Activated CD4-positive, alpha-beta T cell treated with anti-CD3 and anti-CD28 coated beads, Interleukin-2, amount 10 ng/mL, durations not matched to agents 7 days and 5 days (primary cell): ENCODE measurements around the gene AUTS2. TPM values are rescaled to one million over a fixed set of nuclear protein-coding genes. Genes with fewer than 3 reads are reported as not detected.
"Not testable (repeated sequence)": the region's sequence is repeated elsewhere in the genome, so short reads cannot be mapped to it uniquely, and the experiment has no call there.

Experiments
- CTCF ChIA-PET: fragments of 350-600 bp; sonication (Branson Sonifier 250); formaldehyde crosslinking; loops from one replicate; lab custom pipeline; 2021; ENCODE audit warnings: antibody characterized with exemption; lab: Charles Lee
- POLR2A ChIA-PET: fragments of 350-600 bp; sonication (Branson Sonifier 250); formaldehyde crosslinking; loops from one replicate; lab custom pipeline; 2021; ENCODE audit warnings: antibody characterized with exemption; lab: Charles Lee
- DNase-seq: peaks from one replicate; pipeline ENCODE4 v3.0.0-alpha.2; 2020
- H3K27ac Mint-ChIP-seq: one replicate; pipeline ENCODE4 v1.8.0; 2021; ENCODE audit warnings: mild to moderate bottlenecking, moderate library complexity, mixed read lengths
- H3K27me3 Mint-ChIP-seq: one replicate; pipeline ENCODE4 v1.8.0; 2021; ENCODE audit warnings: mixed read lengths
- H3K36me3 Mint-ChIP-seq: one replicate; pipeline ENCODE4 v1.8.0; 2021; ENCODE audit warnings: low read depth, mixed read lengths
- H3K4me1 Mint-ChIP-seq: one replicate; pipeline ENCODE4 v1.8.0; 2021; ENCODE audit warnings: mixed read lengths
- H3K4me3 Mint-ChIP-seq: one replicate; pipeline ENCODE4 v1.8.0; 2021; ENCODE audit warnings: mild to moderate bottlenecking, moderate library complexity, mixed read lengths
- H3K9me3 Mint-ChIP-seq: one replicate; pipeline ENCODE4 v1.8.0; 2021; ENCODE audit warnings: mixed read lengths
- total RNA-seq, 2 experiments: library from RNA; stranded (reverse); gene quantifications; one replicate each; pipeline ENCODE4 v1.2.3, GENCODE V29; 2021

Gene AUTS2
- total RNA-seq, 2 experiments from 2014 or later: 13.9 to 18.9 TPM

- Mint-ChIP-seq H3K36me3 (no peaks in the 10 kb centered on the region), H3K27me3 (peaks cover 13% of the 10 kb centered on the region), H3K27ac (no peak overlapping the region), H3K4me1 (peaks cover 3% of the 10 kb centered on the region), H3K4me3 (no peak overlapping the region), H3K9me3 (no peaks in the 10 kb centered on the region)
- POLR2A ChIA-PET: no interaction called here
- CTCF ChIA-PET: no interaction called here
- no peak for DNase-seq
These were observed 993.4 kb downstream of the AUTS2 start for GRCh38 chr7:70591643-70592042.

- H3K27ac Mint-ChIP-seq: no peak overlapping the region
- CTCF ChIA-PET: no interaction called here
These were observed 993.9 kb downstream of the AUTS2 start for GRCh38 chr7:70592171-70592570.

GRCh38 chr7:70594170-70594569, 995.9 kb downstream of the AUTS2 start:
- Mint-ChIP-seq H3K27ac (no peak overlapping the region), H3K9me3 (no peaks in the 10 kb centered on the region), H3K27me3 (peaks cover 32% of the 10 kb centered on the region), H3K4me3 (no peak overlapping the region), H3K4me1 (peaks cover 5% of the 10 kb centered on the region), H3K36me3 (no peaks in the 10 kb centered on the region)
- no peak for DNase-seq
- ChIA-PET CTCF (no interaction called here), POLR2A (no interaction called here)

More at GRCh38 chr7:70592171-70592570, 993.9 kb downstream of the AUTS2 start:
- Mint-ChIP-seq H3K9me3 (no peaks in the 10 kb centered on the region), H3K36me3 (no peaks in the 10 kb centered on the region), H3K27me3 (peaks cover 18% of the 10 kb centered on the region), H3K4me1 (peaks cover 4% of the 10 kb centered on the region), H3K4me3 (no peak overlapping the region)
- POLR2A ChIA-PET: no interaction called here
- DNase-seq: no peak

GRCh38 chr7:70594885-70595284, 996.6 kb downstream of the AUTS2 start:
- H3K36me3 Mint-ChIP-seq, POLR2A ChIA-PET, H3K4me3 Mint-ChIP-seq, H3K9me3 Mint-ChIP-seq, H3K27ac Mint-ChIP-seq, H3K4me1 Mint-ChIP-seq, DNase-seq: not testable (repeated sequence)
- CTCF ChIA-PET: interaction anchor here (0.8 kb wide), 1 partner anchor 1001 kb away, joined by 3 read pairs; no protein-coding TSS in a partner anchor
- H3K27me3 Mint-ChIP-seq: peaks cover 32% of the 10 kb centered on the region

GRCh38 chr7:70595370-70595754, 997.1 kb downstream of the AUTS2 start:
- peaks cover 5% of the 10 kb centered on the region for H3K4me1 Mint-ChIP-seq
- DNase-seq: no peak
- no peaks in the 10 kb centered on the region for H3K36me3 Mint-ChIP-seq
- H3K9me3 Mint-ChIP-seq: no peaks in the 10 kb centered on the region
- ChIA-PET POLR2A (no interaction called here), CTCF (interaction anchor here (0.8 kb wide), 1 partner anchor 1002 kb away, joined by 3 read pairs; no protein-coding TSS in a partner anchor)
- no peak overlapping the region for H3K27ac Mint-ChIP-seq
- peaks cover 32% of the 10 kb centered on the region for H3K27me3 Mint-ChIP-seq
- peak overlapping the region; percentile 43 for H3K4me3 Mint-ChIP-seq

- Mint-ChIP-seq H3K9me3 (peaks cover 2% of the 10 kb centered on the region), H3K4me3 (peak overlapping the region; percentile 43), H3K27ac (no peak overlapping the region), H3K36me3 (no peaks in the 10 kb centered on the region), H3K27me3 (peaks cover 32% of the 10 kb centered on the region), H3K4me1 (peaks cover 5% of the 10 kb centered on the region)
- CTCF ChIA-PET: no interaction called here
- POLR2A ChIA-PET: no interaction called here
- peak; percentile 6 for DNase-seq
These were observed 997.7 kb downstream of the AUTS2 start for GRCh38 chr7:70595755-70596597.

- Mint-ChIP-seq H3K4me1 (peaks cover 5% of the 10 kb centered on the region), H3K27ac (no peak overlapping the region), H3K27me3 (peaks cover 35% of the 10 kb centered on the region), H3K4me3 (peak overlapping the region; percentile 7), H3K36me3 (no peaks in the 10 kb centered on the region), H3K9me3 (peaks cover 6% of the 10 kb centered on the region)
- CTCF ChIA-PET: no interaction called here
- POLR2A ChIA-PET: no interaction called here
- no peak for DNase-seq
These were observed 998.3 kb downstream of the AUTS2 start for GRCh38 chr7:70596598-70596913.

GRCh38 chr7:70597066-70597465, 998.8 kb downstream of the AUTS2 start:
- Mint-ChIP-seq H3K9me3 (peaks cover 6% of the 10 kb centered on the region), H3K27me3 (peaks cover 35% of the 10 kb centered on the region), H3K4me3 (no peak overlapping the region), H3K4me1 (peaks cover 5% of the 10 kb centered on the region), H3K27ac (no peak overlapping the region), H3K36me3 (no peaks in the 10 kb centered on the region)
- ChIA-PET POLR2A (no interaction called here), CTCF (no interaction called here)
- DNase-seq: no peak

GRCh38 chr7:70598976-70599375, 1000.7 kb downstream of the AUTS2 start:
- POLR2A ChIA-PET: no interaction called here
- DNase-seq: no peak
- peaks cover 5% of the 10 kb centered on the region for H3K4me1 Mint-ChIP-seq
- CTCF ChIA-PET: no interaction called here
- peaks cover 6% of the 10 kb centered on the region for H3K9me3 Mint-ChIP-seq
- no peaks in the 10 kb centered on the region for H3K36me3 Mint-ChIP-seq
- H3K27me3 Mint-ChIP-seq: peaks cover 35% of the 10 kb centered on the region
- H3K27ac Mint-ChIP-seq: no peak overlapping the region
- H3K4me3 Mint-ChIP-seq: no peak overlapping the region

- DNase-seq: no peak
These were observed 1001.3 kb downstream of the AUTS2 start for GRCh38 chr7:70599446-70600190.

GRCh38 chr7:70600993-70601392, 1002.7 kb downstream of the AUTS2 start:
- POLR2A ChIA-PET: no interaction called here

More at GRCh38 chr7:70599446-70600190, 1001.3 kb downstream of the AUTS2 start:
- peaks cover 32% of the 10 kb centered on the region for H3K27me3 Mint-ChIP-seq
- ChIA-PET CTCF (no interaction called here), POLR2A (no interaction called here)
- no peaks in the 10 kb centered on the region for H3K36me3 Mint-ChIP-seq
- peaks cover 5% of the 10 kb centered on the region for H3K4me1 Mint-ChIP-seq
- no peak overlapping the region for H3K4me3 Mint-ChIP-seq
- H3K27ac Mint-ChIP-seq: no peak overlapping the region
- H3K9me3 Mint-ChIP-seq: peaks cover 6% of the 10 kb centered on the region

GRCh38 chr7:70602117-70602516, 1003.8 kb downstream of the AUTS2 start:
- POLR2A ChIA-PET: no interaction called here
- H3K27ac Mint-ChIP-seq: no peak overlapping the region
- CTCF ChIA-PET: no interaction called here
- DNase-seq: no peak
- H3K4me3 Mint-ChIP-seq: no peak overlapping the region
- peaks cover 6% of the 10 kb centered on the region for H3K9me3 Mint-ChIP-seq
- peaks cover 2% of the 10 kb centered on the region for H3K4me1 Mint-ChIP-seq
- peaks cover 18% of the 10 kb centered on the region for H3K27me3 Mint-ChIP-seq
- H3K36me3 Mint-ChIP-seq: no peaks in the 10 kb centered on the region

More at GRCh38 chr7:70600993-70601392, 1002.7 kb downstream of the AUTS2 start:
- Mint-ChIP-seq H3K27ac (no peak overlapping the region), H3K9me3 (peaks cover 6% of the 10 kb centered on the region), H3K4me1 (peaks cover 2% of the 10 kb centered on the region), H3K36me3 (no peaks in the 10 kb centered on the region), H3K4me3 (no peak overlapping the region), H3K27me3 (peaks cover 26% of the 10 kb centered on the region)
- CTCF ChIA-PET: no interaction called here
- no peak for DNase-seq

- POLR2A ChIA-PET: no interaction called here
- Mint-ChIP-seq H3K4me1 (no peaks in the 10 kb centered on the region), H3K27ac (no peak overlapping the region), H3K27me3 (no peaks in the 10 kb centered on the region), H3K9me3 (no peaks in the 10 kb centered on the region), H3K4me3 (no peak overlapping the region), H3K36me3 (no peaks in the 10 kb centered on the region)
- DNase-seq: no peak
- CTCF ChIA-PET: no interaction called here
These were observed 1009.0 kb downstream of the AUTS2 start for GRCh38 chr7:70607281-70607680.
